Activated CD4-positive, alpha-beta T cell treated with anti-CD3 and anti-CD28 coated beads, Interleukin-2, amount 50 U/mL, for 48 hours (primary cell): Measurements from ENCODE around the gene SHISAL2B.
A peak's percentile ranks its signal among the peaks of the same experiment; 100 is the strongest.
"Not testable (repeated sequence)": the region's sequence is repeated elsewhere in the genome, so short reads cannot be mapped to it uniquely, and the experiment has no call there.

ENCODE experiments used
- DNase-seq, 2 experiments: peaks; one replicate each; pipeline ENCODE4 v3.0.0-alpha.2; 2020

The SHISAL2B gene

DNA sequence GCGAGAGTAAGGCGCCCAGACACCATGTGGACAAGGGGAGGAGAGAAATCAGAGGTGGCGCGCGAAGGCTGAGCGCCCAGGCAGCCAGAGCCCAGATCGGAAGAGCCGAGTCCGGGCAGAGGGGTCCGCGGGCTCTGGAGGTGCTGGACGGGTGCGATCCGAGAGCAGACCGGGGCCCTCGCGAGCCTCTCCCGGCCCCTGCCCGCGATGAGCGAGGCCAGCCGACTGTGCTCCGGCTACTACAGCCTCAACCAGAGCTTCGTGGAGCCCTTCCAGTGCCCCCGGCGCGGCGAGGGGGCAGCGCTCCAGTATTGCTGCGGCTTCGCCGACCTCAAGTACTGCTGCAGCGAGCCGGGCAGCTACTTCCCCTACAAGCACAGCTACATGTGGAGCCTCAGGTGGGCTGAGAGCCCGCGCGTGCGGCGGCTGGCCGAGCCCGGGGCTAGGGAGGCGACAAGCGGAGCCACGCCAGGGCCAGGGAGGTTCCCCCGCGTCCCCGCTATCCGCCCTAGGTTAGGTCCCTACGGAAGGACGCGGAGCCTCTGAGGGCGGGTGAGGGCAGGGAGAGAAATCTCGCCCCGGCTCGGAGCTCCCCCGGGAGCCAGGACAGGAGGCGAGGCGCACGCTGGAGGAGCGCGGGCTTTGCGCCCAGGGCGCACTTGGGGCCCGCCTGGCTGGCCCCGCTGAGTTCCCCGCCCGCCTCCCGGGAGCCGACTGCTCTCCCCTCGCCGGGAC is at the start of gene SHISAL2B:
Gene SHISAL2B, plus strand, starts transcription at position 87 of the 735 bp plus-strand sequence. Its CDS starts 121 bp downstream, at position 208.
- DNase-seq, result peak in 1 of 2 experiments; percentile 1

DNA sequence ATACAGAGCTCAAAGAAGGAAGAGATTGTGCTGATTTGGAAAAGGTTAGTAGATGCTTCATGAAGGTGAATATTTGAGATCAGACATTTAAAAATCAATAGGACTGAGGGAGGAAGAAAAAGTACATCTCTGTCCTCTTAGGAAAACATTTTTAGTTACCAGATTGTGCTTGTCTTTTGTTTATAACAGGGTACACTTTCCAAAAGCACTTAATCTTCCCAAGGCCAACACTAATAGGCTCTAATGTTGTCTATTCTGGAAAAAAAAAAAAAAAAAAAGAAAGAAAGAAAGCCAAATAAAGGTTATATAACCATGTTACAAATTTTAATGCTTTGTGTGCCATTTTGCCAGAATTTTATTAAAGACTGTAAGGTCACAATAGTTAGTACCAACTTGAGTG is 45.5 kb upstream of the SHISAL2B start:
- DNase-seq, result no peak

DNA sequence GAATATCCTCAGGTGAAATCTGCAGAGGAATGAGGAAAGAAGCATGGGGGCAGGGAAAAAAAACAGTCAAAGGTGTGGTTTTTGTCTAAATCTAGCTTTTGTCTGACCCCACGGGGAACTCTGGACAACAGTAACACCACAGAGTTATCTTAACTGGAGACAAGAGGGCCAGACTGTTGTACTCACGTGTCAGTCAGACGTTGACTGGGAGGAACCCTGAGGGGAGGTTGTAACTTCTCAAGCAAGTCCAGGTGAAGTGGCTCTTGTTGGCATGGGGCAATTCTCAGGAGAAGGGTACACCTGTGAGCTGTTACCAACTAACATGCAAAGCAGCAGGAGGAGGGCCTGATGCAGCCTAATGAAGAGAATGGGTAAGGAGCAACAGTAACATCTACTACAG is 44.1 kb upstream of the SHISAL2B start:
- DNase-seq, result no peak

DNA sequence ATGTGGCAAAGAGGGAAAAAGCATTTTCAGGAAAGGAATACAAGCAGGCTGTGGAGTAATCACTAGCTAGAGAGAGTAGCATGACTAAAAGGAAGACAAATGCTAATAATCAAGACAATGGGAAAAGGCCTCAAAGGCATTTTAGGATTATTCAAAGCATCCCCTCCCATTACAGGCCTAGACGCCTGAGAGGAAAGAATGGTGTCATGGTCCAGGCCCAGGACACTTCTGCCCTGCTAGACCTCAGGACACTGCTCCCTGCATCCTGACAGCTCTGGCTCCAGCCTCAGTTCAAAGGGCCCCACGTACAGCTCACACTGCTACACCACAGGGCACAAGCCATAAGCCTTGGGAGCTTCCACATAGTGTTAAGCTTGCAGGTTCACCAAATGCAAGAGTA is 40.8 kb upstream of the SHISAL2B start:
- DNase-seq, result no peak

DNA sequence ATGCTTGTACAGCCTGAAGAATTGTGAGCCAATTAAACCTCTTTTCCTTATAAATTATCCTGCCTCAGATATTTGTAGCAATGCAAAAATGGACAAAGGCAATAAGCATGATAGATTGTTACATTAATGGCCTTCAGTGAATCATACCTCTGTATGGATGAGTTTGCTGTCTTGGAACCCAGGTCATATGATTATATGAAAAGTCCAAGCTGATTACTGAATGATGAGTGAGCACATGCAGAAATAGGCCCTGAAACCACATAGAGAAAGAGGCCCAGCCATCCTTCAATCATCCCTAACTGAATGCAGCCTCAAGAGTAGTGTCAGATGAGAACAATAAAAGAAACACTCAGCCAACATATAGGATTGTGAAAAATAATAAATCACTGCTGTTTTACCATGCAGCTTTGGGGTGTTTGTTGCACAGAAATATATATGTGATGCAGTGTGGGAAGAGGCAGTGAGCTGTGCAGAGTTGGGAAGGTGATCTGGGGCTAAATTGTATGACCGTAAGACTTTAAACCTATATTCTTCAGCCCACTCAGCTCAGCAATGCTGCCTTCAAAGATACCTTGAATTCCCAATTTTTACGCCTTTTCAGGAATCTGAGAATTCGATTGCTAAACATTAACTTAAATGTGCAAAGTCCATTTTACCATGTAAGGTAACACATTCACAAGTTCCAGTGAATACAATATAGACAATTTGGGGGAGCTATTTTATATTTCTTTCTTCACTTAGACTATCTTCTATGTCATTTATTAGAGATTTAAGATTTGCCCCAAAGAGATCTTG is 36.3 kb upstream of the SHISAL2B start:
- no peak for DNase-seq

DNA sequence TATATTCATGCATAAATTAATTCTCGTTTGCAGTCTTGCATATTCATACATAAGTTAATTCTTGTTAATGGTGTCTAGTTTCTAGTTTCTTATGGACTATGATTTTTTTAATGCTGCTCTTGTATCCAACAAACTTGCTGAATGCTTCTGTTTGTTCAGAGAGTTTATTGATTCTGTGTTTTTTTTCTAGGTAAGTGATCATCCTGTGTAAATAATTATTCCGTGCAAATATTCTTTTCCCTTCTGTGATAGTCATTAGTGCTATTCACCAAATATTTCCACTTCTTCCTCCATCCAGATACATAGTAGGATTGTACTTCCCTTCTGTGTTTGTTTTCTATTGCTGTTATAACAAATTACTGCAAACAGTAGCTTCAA is 35.8 kb upstream of the SHISAL2B start:
- DNase-seq, result no peak

DNA sequence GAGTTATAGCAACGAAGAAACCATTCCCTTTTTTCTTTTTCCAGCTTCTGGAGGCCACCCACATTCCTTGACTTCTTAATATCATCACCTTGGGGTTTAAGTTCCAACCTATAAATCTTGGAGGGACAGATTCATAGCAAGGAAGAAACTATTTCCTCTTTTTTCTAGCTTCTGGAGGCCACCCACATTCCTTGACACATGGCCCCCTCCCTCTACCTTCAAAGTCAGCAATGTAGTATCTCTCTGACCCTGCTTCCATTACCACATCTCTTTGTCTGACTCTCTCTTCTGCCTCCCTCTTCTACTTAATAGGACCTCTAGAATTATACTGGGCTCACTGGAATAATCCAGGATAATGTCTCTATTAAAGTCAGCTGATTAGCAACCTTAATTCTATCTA is 34.7 kb upstream of the SHISAL2B start:
- DNase-seq, result no peak

DNA sequence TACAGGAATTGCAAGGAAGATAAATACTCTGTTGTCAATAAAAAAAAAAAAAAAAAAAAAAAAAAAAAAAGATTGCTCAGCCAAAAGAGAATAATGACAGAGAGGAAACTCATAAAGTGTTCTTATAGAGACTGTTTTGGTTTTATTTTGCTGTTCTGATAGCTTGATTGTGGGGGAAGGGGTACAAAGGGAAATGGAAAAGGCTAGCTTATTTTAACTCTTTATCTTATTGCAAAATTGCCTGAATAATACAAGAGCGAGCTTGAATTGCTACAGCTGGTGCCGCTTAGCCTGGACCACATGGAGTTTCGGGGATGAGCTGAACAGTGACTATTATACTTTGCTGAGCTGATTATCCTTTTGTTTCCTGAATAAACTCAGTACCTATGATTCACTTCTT is 31.0 kb upstream of the SHISAL2B start:
- DNase-seq, result no peak

DNA sequence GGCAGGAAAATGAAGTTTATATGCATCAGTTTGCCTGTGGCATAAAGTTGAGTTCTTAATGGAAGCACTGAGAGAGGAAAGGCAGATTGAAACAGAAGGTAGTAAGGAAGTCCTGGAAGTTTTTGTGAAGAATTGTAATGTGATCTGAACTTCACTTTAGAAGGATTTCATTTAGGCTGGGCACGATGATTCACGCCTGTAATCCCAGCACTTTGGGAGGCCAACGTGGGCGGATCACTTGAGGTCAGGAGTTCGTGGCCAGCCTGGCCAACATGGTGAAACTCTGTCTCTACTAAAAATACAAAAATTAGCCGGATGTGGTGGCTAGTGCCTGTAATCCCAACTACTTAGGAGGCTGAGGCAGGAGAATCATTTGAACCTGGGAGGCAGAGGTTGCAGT is 27.1 kb upstream of the SHISAL2B start:
- not testable (repeated sequence) for DNase-seq

DNA sequence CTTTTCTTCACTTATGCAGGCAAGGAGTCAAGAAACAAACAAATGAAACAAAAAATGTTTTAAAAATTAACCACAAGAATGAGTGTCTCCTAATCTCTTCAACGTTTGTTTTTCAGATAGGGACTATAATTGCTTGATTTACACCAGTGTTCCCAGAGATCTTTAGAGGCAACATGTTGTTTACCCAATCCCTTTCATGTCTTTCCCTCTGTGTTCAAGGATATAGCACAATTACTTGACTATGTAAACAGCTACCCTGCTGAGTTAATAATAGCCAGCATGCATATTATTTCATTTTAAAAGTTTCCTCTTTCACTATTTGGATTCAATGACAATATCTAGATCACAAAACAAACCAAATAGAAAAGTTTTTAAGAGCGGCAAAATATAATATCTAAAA is 25.1 kb upstream of the SHISAL2B start:
- no peak for DNase-seq

DNA sequence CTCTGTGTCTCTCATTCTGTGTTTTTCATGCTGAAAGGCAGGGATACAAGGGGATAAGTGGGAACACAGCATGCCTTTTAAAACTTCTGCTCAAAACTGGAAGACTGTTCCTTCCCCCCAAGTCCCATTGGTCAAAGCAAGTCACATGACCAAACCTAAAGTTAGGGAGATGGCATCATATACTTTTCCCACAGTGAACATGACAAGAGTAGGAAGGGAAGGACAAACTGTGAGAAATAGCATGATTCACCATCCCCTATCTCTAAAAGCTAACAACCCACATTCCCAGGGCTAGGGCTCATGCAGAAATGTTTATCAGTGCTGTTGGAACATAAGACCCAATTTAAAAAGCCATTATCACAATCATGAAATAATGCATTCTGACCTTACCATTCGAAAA is 24.2 kb upstream of the SHISAL2B start:
- DNase-seq, result no peak

DNA sequence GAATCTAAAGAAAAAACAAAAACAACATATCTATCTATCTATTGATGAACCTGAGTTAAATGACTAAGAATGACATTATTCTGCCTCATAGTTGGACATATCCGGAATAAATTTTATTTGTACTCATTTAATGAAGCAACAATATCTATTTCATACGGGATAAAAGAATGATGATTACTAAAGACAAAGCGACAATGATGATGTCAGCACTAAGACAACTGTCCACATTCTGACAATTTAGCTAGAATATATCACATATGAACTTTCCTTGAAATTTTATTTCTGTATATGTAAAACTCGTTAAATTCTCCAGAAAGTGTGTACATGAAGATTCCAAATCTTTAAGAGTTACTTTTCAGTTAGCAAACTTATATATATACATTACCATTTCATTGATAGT is 23.2 kb upstream of the SHISAL2B start:
- DNase-seq, result no peak

DNA sequence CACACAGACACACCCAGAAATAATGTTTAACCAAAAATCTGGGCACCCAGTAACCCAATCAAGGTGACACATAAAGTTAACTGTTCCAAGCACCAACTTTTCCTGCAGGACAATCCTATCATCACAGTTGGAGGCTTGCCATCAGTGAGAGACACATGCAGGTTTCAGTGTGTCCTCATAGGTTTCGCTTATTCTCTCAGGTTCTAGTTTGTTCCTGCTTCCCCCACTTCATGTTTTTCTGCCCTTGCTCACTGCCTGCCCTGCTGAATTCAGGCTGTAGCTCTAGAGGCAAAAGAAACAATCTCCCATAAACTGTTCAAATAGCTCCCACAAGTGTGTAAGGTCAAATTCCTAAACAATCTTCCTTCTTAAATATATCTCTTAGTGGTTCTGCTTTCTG is 20.0 kb upstream of the SHISAL2B start:
- no peak for DNase-seq

DNA sequence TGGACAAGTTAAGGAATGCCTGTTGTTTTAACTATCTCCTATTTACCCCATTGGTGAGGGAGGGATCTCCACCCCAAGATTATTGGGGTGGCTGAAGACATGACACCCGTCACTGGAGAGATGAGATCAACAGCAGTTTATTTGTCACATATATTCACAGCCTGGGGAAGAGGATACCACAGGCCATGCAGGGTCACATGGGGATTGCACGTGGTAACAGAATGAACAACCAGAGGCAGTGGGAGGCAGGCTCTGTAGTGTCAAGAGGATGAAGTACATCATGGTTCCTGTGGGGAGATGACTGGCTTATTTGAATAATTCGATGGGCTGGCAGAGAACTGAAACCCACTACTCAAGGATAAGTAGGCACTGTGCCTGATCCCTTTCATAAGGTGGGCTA is 18.6 kb upstream of the SHISAL2B start:
- no peak for DNase-seq

DNA sequence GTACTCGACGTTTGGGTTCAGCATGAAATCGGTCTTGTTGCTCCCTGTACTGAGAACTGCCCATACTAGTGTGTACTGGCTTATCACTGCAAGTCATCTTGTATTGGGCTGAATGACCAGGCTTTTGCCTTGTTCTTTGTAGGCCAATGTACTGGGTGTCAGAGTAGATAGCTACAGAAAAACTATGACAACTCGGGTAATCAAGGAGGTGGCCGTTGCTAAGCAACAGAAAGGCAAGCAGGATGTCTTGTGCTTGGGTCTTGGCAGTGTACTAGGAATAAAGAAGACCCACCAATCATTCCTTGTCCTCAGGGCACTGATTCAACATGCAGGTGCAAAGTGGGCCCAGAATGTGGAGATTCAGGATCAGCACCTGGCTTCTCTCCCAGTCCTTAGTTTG is 11.9 kb upstream of the SHISAL2B start:
- no peak for DNase-seq

DNA sequence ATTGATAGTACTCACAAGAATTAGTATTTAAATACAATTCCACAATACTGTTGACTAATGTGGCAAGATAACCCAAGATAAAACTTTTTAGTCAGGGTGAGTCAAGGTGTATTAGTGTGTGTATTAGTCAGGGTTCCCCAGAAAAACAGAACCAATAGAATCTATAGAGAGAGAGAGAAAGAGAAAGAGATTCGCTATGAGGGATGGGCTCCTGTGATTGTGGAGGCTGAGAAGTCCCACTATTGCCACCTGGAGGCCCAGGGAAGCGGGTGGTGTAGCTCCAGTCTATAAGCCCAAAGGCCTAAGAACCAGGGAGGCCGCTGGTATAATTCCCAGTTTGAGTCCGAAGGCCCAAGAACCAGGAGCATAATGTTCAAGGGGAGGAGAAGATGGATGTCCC is 10.0 kb upstream of the SHISAL2B start:
- DNase-seq, result no peak

DNA sequence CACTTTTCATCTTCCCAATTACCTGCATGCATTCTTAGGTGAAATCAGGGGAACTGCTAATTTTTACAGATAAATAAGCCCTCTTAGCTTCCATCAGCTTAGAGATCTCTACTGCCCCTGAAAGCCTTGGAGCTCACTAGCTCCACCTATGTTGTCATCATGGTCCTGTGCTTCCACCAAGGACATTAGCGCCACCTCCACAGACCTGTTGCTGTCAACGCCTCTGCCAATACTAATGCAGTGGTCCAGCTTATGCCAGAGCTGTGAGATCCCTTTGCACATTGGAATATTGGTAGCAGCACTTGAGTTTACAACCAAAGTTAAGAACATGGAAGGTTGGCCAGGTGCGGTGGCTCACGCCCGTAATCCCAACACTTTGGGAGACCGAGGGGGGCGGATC is 7.7 kb upstream of the SHISAL2B start:
- DNase-seq, result no peak

DNA sequence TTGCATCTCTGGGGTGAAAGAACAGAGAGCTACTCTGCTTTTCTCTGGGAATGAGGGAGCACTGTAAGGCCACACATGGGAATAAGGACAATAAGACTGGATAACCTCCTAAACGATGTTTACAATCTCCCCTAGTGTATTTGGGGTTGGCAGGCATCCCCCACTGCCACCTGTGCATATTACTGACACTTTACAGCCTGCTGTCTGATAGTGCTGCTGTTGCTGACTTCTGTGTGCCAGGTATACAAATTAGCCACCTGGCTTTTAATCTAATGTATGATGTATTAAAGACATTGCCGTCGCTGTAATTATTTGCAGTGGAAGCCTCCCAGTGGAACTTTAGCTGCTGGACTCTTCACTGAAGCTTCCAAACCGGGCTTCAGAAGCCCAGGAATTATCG is 4.4 kb upstream of the SHISAL2B start:
- no peak for DNase-seq

DNA sequence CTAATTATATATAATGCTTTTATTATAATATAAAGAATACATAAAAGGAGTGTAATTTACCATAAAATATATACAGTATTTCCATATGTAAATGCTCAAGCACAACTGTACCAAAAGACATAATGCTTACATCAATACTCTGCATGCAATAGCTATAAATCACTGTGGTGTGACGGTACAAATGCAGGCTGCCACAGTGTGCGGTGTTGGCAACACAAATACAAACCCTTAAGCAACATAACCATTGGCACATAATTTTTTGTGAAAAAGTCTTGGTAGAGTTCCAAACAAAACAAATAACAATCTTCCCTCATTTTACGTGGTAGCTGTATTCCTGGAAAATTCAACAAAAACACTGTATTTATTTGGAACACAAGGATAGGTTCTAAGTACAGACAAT is 1.9 kb upstream of the SHISAL2B start:
- DNase-seq, result no peak

DNA sequence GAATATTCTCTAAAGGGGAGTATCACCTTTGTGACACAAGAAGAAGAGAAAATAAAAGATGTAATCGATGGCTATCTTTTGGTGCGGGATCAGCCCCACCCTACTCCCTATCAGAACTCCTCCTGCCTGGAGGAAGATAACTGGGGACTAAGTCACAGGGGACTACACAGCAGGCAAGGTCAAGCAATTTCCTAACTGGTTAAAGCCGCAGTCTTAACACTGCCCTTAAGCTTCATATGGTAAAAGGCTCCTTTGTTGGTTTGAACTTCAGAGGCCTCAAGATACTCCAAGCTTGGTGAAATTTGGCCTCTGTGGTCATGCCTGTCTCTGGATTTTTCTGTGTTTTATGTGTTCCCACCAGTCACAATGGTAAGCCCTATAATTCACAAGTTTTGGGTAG is 1.3 kb upstream of the SHISAL2B start:
- DNase-seq, result no peak

DNA sequence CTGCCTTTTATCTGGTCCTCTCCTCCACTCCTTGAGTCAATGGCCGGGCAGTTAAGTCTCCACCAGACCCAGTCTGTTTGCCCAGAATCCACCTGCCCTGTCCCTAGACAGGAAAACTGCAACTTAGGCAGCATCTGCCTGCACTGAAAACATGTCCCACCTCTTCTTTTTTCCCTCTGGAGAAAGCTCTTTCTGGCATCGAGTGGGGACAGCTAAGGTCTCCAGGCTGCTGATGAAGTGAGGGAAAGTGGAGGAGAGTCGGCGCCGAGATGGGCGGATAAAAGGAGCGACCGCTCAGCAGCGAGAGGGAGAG is 243 bp upstream of the SHISAL2B start:
- no peak for DNase-seq

DNA sequence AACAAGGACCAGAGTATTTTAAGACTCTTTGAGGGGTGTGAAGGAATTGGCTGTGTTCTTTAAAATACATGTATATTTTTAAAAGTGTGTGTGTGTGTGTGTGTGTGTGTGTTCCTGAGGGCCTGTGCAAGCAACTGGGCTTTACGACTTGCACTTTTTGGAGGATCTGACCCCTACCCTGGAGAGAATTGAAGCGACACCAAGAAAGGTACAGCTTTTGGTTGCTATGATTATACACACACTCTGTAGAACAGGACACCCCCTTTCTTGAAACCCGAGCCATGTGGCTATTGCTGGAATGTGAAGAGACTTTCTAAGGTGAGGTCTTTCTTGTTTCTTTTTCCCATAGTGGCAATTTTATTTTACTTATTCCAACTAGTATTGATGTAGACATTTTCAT is 988 bp downstream of the SHISAL2B start:
- no peak for DNase-seq

DNA sequence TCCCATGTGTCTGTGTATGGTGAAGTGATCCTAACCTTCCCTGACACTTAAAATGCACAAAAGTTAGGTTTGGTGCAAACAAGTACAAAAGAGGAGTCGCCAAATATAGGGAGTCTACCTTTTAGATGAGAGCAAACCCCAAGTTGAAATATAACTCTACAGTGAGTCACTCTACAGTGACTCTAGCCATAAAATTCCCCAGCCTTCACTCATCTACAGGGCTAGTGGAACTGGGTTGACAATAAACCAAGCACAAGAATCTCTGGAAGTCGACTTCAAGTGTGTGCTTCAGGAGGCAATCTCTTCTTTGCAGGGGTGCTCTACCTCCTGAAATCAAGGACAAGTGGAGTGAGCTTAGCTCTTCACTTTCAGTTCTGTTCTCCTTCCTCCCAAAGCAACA is 3.3 kb downstream of the SHISAL2B start:
- no peak for DNase-seq

DNA sequence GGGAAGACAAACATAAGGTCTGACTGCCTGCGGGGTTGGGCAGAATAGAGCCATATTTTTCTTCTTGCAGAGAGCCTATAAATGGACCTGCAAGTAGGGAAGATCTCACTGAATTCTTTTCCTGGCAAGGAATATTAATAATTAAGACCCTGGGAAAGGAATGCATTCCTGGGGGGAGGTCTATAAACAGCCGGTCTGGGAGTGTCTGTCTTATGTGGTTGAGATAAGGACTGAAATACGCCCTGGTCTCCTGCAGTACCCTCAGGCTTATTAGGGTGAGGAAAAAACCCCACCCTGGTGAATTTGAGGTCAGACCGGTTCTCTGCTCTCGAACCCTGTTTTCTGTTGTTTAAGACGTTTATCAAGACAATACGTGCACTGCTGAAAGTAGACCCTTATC is 6.1 kb downstream of the SHISAL2B start:
- DNase-seq, result not testable (repeated sequence)

DNA sequence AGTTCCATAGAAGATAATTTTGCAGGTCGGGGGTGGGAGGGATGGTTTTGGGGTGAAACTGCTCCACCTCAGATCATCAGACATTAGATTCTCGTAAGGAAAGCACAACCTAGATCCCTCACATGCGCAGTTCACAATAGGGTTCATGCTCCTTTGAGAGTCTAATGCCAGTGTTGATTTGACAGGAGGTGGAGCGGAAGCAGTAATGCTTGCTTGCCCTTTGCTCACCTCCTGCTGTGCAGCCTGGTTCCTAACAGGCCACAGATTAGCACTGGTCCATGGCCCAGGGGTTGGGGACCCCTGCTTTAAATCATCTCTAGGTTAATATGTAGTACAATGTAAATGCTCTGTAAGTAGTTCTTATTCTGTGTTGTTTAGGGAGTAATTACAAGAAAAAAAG is 10.5 kb downstream of the SHISAL2B start:
- DNase-seq, result no peak
